IPS-NIHi7 (cell line): ENCODE measurements around the gene SPPL3.

ENCODE experiments used
- DNase-seq: peaks from one replicate; pipeline ENCODE4 v3.0.0; 2012; ENCODE audit warnings: mixed read lengths; ENCODE audit errors: extremely low spot score

SPPL3 gene

DNA sequence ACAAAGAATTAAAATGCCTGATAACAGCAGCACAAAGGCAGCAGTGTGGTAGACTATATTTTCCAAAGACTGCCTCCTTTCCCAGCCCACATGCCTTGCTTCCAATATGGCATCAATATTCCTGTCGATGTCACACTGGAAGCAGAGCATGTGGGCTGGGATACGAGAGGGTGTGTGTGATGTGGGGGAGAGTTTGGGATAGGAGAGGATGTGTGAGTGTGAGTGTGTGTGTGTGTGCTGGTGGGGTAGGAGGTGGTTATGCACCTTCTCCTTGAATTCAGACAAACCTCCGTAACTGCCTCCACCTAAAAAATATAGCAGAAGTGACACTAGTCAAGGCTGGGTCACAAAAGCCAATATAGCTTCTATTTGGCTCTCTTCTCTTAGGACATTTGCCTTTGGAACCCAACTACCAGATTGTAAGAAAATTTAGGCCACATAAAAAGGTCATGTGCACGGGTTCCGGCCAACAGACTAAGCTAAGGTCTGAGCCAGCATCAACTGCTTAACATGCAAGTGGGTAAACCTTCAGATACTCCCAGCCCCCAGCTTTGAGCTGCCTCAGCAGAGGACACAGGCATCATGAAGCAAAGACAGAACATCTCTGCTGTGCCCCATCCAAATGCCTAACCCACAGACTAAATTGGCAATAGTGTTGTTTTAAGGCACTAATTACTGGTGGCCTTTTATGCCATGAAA lies 29.5 kb downstream of the SPPL3 start:
- DNase-seq = no peak

- no peak for DNase-seq
Observed at GRCh38 chr12:120873226-120873625, 30.9 kb downstream of the SPPL3 start.

DNA sequence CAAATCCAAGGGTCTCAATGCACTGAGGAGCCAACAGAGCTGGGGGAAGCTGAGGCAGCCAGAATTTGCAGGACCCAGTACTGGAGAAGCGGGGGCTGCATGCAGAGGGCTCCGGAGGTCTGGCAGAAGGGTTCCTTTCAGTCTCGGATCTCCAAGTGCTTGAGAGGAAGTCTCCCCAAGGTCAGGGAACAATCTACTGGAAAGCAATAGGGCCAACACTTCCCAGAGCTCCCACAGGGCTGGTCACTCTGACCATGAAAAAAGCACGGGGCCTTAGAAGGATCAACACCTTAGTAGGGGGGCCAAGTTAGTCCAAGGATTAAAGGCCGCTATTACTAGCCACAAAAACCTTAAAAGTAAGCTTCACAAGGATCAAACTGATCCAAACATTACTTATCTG lies 31.7 kb downstream of the SPPL3 start:
- DNase-seq = no peak

DNA sequence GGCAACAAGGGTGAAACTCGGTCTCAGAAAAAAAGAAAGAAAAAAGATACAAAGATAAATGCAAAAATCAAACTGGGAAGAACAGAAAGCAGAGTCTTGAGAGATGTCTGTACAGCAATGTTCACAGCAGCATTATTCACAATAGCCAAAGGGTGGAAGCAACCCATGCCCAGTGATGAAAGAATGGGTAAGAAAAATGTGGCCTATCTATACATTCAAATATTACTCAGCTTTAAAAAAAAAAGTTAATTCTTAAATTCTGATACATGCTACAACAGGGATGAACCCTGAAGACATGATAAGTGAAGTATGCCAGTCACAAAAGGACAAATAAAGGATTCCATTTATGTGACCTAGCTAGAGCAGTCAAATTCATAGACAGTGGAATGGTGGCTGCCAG lies 33.7 kb downstream of the SPPL3 start:
- DNase-seq = no peak

- no peak for DNase-seq
Observed at GRCh38 chr12:120869376-120869775, 34.8 kb downstream of the SPPL3 start.

GRCh38 chr12:120866108-120866507 lies 38.0 kb downstream of the SPPL3 start:
- DNase-seq = no peak

- no peak for DNase-seq
Observed at GRCh38 chr12:120865098-120865497, 39.1 kb downstream of the SPPL3 start.

GRCh38 chr12:120862664-120863063 lies 41.5 kb downstream of the SPPL3 start:
- DNase-seq = peak; percentile 20

- no peak for DNase-seq
Observed at GRCh38 chr12:120861074-120861795, 42.9 kb downstream of the SPPL3 start.

- DNase-seq = no peak
Observed at GRCh38 chr12:120858306-120859088, 45.7 kb downstream of the SPPL3 start.

DNA sequence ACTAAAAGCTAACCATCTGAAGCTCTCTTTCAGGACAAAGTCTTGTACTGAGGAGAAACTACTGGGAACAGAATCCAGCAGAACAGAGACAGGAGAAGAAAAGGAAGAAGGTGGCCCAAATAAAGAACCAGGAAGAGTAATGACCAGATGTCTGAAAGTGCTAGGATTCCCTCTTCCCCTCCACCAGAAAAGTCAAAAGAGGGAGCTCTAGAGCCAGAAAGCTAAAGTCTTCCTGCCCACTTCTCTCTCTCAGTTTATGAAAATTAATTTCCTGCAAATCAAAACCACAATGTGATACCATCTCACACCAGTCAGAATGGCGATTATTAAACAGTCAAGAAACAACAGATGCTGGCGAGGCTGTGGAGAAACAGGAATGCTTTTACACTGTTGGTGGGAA lies 47.2 kb downstream of the SPPL3 start:
- peak; percentile 25 for DNase-seq

DNA sequence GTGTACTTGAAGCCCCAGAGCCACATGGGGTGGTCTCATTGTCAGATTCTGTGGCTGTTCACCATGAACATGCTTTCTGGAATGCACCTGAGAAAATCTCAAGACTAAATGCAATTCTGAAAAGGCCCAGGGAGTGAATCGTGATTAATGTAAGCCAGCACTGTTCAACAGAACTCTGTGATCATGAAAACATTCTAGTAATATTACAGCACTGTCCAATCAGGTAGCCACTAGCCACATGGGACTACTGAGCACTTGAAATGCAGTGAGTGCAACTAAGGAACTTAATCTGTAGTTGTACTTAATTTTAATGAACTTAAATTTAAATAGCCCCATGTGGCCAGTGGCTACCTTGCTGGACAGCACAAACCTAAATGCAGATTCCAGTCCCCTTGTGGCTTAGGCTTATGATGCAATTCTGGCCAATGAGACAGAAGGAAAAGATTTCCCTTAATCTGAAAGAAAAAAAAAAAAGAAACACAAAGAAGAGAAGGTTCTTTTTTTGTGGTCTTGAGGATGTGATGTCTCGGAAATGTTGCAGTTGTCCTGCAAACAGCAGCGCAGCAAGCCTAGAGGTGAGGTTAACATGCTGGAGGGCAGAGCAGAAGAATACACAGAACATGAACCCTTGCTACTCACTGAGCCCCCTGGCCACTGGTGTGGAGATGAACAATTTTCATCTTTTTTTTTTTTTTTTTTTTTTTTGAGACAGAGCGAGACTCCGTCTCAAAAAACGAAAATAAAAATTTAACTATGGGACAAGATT lies 48.2 kb downstream of the SPPL3 start:
- DNase-seq = no peak

DNA sequence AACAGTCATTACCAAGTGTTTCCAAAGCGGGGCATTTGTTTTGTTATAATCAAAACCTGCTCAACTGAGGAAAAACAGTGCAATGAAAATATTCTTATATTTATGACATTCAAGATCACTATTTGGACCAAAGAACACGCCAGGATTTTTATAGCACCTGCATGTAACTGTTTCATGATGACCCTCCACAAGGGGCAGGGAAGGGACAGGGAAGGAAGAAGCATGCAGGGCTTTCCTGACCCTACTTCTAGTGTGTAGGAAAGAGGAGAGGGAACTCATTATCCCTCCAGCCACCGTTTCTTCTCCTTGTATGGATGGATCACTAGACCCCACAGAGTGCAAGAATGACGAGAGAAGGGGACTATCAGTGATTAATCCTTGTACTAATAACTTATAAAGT lies 49.4 kb downstream of the SPPL3 start:
- no peak for DNase-seq

DNA sequence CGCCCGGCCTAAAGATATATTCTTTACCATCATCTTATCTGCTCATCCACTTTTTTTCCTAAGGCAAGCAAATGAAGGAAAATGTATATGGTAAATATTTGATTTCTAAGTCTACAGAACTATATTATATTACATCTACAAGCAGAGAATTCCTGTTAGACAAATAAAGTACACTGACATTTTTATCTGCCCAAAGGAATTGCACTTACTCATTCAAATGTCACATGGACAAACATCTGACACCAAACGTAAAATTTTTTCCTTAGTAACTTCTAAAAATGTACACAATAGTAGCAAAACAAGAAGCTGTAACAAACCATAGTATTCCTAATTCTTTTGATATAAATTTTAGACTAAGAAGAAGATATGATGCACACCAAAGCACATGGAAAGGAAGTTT lies 51.0 kb downstream of the SPPL3 start:
- no peak for DNase-seq

DNA sequence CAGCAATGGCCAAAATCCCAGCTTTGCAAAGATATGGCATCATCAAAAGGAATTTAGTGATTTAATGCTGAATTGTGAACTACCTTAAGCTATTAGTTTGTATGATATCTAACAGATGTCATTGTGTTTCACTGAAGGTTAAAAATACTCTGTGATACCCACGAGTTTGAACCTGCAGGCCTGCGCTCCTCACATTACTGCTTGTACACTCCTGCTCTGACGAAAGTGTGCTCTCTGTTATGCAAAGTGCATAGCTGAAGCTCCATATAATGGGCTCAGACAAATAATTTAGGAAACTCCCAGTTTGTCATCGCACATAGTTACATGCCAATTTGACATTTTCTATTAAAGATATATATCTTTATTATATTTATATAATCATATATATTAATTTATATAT lies 52.2 kb downstream of the SPPL3 start:
- DNase-seq = no peak

- no peak for DNase-seq
Observed at GRCh38 chr12:120851444-120851843, 52.7 kb downstream of the SPPL3 start.

DNA sequence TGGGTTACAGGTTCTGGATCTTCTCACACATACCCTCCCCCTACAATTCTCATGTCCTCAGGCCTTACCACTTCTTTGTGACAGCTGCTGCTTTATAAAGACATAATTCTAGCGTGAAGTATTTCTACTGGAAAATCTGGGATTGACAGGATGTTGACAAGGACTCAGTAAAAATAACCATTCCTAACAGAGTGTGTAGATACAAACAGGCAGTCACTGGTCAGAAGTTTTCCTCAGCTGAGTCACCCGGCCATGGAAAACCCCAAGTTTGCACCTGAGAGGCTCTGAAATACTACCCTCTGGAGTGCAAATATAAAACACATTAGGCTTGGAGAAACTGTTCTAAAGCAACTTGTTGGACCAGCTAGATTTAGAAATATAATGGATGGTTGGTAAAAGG lies 54.4 kb downstream of the SPPL3 start:
- no peak for DNase-seq

GRCh38 chr12:120847814-120848213 lies 56.3 kb downstream of the SPPL3 start:
- no peak for DNase-seq

DNA sequence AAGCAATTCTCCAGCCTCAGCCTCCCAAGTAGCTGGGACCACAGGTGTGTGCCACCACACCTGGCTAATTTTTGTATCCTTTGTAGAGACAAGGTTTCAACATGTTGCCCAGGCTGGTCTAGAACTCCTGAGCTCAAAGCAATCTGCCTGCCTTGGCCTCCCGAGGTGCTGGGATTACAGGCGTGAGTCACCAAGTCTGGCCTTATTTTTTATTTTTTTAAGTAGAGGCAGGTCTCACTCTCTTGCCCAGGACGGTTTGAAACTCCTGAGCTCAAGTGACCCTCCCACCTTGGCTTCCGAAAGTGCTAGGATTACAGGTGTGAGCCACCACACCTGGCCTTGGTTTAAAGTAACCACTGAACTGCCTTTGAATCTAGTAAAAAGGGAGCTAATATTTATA lies 56.8 kb downstream of the SPPL3 start:
- DNase-seq = no peak

DNA sequence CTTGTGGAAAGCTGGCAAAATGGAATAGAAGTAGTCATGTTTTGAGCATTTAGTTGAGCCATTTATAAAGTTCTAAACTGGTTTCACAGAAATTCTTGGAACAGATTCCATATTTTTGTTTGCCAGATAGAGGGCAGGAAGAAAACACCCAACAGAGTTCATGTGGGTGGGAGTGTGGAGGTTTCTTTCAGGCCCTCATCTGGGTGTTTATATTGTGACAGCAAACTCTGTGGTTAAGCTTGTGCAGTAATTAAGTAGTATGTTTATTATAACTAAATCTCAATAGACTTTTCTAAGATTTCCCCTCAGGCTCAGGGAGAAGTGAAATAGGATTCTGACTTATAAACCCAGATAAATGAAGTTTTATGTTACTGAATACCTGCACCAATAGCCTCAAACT lies 57.4 kb downstream of the SPPL3 start:
- DNase-seq = no peak

DNA sequence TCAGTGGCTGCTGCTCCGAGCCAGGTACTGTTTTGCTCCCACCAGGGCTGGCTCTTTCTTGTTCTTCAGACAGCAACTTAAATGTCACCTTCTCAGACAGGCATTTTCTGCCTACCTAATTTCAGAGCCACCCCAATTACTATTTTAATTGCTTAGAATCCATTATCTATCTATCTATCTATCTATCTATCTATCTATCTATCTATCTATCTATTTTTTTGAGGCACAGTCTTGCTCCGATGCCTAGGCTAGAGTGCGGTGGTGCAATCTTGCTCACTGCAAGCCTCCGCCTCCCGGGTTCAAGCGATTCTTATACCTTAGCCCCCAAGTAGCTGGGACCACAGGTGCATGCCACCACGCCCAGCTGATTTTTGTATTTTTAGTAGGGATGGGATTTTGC lies 58.5 kb downstream of the SPPL3 start:
- no peak for DNase-seq
